NCI-H128 (cell line): ENCODE results near the gene SLIT3.

ENCODE experiments used
- DNase-seq: peaks from one replicate; lab custom pipeline; 2025; ENCODE audit not compliant: unreplicated experiment; lab: John Stamatoyannopoulos, UW

Gene SLIT3

GRCh38 chr5:169009123-169009522 lies 291.8 kb downstream of the SLIT3 start:
- no peak for DNase-seq

- no peak for DNase-seq
These were observed 293.8 kb downstream of the SLIT3 start for GRCh38 chr5:169006842-169007790.

- no peak for DNase-seq
These were observed 296.4 kb downstream of the SLIT3 start for GRCh38 chr5:169004551-169004950.

GRCh38 chr5:169003721-169004541 lies 297.0 kb downstream of the SLIT3 start:
- no peak for DNase-seq

GRCh38 chr5:169002953-169003555 lies 297.9 kb downstream of the SLIT3 start:
- DNase-seq, result no peak

GRCh38 chr5:169001394-169001793 lies 299.5 kb downstream of the SLIT3 start:
- no peak for DNase-seq

- DNase-seq, result no peak
These were observed 305.9 kb downstream of the SLIT3 start for GRCh38 chr5:168995024-168995423.

GRCh38 chr5:168992687-168993086 lies 308.3 kb downstream of the SLIT3 start:
- no peak for DNase-seq

GRCh38 chr5:168992016-168992415 lies 308.9 kb downstream of the SLIT3 start:
- DNase-seq, result no peak

- DNase-seq, result no peak
These were observed 309.6 kb downstream of the SLIT3 start for GRCh38 chr5:168991311-168991710.

GRCh38 chr5:168990679-168991078 lies 310.3 kb downstream of the SLIT3 start:
- DNase-seq, result no peak

- no peak for DNase-seq
These were observed 311.0 kb downstream of the SLIT3 start for GRCh38 chr5:168989731-168990505.

GRCh38 chr5:168988699-168989098 lies 312.2 kb downstream of the SLIT3 start:
- no peak for DNase-seq

- peak; percentile 30 for DNase-seq
These were observed 313.2 kb downstream of the SLIT3 start for GRCh38 chr5:168987543-168988300.

GRCh38 chr5:168985454-168985853 lies 315.5 kb downstream of the SLIT3 start:
- DNase-seq, result no peak

- DNase-seq, result peak; percentile 43
These were observed 316.7 kb downstream of the SLIT3 start for GRCh38 chr5:168984135-168984675.

GRCh38 chr5:168979135-168979534 lies 321.8 kb downstream of the SLIT3 start:
- no peak for DNase-seq

- no peak for DNase-seq
These were observed 322.4 kb downstream of the SLIT3 start for GRCh38 chr5:168978500-168978899.

- no peak for DNase-seq
These were observed 322.9 kb downstream of the SLIT3 start for GRCh38 chr5:168978015-168978414.
